Stimulated activated CD4-positive, alpha-beta T cell treated with anti-CD3 and anti-CD28 coated beads, Interleukin-12 subunit alpha, Interleukin-12 subunit beta, amount 100 ng/mL, for 48 hours (primary cell): Measurements from ENCODE around the gene TTC24.
"Not testable (repeated sequence)": the region's sequence is repeated elsewhere in the genome, so short reads cannot be mapped to it uniquely, and the experiment has no call there.

Source experiments
- DNase-seq, 3 donors: peaks; one replicate each; pipeline ENCODE4 v3.0.0-alpha.2; 2020; ENCODE audit warnings: low read depth in 2 of 3, low spot score in 1 of 3

Gene TTC24

DNA sequence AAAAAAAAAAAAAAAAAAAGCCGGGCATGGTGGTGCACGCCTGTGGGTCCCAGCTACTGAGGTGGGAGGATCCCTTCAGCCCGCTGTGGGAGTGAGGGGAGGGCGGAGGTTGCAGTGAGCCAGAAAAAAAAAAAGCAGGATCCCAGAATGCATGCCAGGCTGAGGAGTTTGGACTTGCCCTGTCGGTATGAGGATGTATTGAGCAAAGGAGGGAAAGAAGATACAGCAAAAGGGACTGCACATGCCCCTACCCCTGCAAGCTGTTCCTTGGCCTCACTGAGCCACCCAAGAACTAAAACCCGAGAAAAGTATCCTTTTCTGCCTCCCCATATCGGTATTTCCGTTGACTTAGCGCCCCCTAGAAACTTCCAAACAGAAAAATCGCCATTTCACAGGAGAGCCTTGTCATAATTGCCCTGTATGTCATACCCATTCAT is 23.1 kb downstream of the TTC24 start:
- DNase-seq = no peak

DNA sequence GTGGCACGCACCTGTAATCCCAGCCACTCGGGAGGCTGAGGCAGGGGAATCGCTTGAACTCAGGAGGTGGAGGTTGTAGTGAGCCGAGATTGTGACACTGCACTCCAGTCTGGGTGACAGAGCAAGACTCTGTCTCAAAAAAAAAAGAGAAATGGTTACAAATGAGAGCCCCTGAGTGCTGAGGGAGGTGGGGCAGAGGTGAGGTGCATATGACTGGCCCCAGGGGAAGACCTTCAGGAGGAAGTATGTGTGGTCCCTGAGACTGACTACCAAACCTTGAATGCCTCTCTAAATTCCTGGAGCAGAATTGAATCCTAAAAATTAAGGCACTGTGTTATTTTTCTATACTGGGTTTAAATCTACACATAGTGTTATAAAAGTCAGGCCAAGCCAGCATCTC is 27.8 kb downstream of the TTC24 start:
- not testable (repeated sequence) for DNase-seq

DNA sequence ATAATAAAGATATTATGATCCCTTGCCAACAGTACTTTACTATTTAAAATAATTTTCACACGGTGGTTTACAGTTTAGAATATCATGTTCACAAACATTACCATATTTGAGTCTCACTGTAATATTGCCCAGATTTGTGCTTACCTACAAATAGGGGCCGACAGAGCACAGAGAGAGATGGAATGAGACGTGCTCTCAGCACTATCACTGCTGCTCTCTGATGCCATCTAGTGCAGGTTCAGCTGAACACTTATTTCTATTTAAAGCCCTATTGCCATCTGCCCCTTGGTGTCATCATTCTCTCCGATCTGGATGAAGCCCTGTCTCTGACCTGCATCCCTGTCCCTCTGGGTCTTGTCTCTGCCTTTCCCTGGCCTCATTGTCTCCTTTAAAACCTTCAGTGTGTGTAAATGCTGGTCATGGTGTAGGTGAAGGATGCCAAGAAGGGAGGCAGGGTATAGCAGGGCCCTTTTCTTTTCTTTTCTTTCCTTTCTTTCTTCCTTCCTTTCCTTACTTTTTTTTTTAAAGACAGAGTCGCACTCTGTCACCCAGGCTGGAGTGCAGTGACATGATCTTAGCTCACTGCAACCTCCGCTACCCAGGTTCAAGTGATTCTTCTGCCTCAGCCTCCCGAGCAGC is 28.6 kb downstream of the TTC24 start:
- peak in 1 of 3 donors; percentile 66 for DNase-seq

DNA sequence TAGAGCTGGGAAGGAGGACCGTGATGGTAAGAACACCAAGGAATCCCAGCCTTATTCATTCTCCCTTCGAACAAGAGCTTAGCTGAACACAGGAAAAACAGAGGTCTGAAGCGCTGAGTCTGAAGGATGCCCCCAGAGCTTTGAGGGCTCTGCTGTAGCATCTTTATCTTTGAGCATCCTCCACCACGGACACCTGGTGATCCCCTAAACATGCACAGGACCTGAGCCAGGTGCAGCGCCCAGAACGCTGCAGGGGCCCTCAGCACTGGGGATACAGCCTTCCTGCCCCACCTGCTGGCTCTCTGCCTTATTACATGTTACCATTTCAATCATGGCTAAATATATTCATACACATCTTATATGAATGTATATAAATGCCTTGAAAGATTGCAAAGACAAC is 29.5 kb downstream of the TTC24 start:
- peak in 1 of 3 donors; percentile 61 for DNase-seq

DNA sequence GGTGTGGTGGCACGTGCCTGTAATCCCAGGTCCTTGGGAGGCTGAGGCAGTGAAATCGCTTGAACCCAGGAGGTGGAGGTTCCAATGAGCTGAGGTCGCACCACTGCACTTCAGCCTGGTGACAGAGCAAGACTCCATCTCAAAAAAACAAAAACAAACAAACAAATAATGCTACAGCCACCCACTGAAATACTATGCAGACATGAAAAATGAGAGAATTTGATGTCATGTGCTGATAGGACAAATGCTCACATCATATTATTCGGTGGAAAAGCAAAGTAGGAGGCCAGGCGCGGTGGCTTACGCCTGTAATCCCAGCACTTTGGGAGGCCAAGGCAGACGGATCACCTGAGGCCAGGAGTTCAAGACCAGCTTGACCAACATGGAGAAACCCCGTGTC is 30.5 kb downstream of the TTC24 start:
- not testable (repeated sequence) for DNase-seq

DNA sequence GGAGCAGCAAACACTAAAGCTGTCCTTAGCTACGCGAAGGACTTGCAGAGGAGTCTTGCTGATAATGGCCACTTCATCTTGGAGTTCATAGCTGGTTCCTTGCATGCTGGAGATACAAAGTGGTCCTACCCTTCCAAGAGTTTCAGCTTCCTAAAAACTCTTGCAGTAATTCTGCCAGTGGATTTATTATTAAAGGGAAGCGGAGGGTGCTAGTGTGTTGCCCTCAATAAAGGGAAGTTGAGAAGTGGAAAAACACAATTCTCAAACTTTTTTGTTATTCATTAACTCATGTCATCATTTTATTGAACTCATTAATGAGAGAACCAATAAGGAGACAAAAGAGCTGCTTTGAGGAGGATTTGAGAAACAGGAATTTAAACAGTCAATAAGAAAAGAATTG is 33.1 kb downstream of the TTC24 start:
- DNase-seq = no peak

DNA sequence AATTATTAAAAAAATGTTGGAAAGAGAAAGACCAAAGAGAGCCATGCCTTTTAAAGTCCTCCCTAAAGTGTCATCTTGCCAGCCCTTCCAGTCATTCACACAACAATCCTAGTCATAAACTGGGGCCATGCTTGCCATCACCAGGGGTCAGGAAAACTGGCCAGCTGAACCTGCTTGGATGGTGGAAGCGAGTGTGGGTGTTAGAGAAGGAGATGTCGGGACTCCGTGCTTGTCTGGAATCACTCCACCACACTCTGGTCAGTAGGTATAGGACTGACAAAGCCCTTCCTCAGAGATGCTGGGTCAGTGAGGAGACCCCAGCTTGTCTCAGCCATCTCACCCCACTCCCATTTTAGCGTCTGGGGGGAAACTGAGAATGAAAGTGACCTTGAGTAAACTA is 36.4 kb downstream of the TTC24 start:
- DNase-seq = no peak

DNA sequence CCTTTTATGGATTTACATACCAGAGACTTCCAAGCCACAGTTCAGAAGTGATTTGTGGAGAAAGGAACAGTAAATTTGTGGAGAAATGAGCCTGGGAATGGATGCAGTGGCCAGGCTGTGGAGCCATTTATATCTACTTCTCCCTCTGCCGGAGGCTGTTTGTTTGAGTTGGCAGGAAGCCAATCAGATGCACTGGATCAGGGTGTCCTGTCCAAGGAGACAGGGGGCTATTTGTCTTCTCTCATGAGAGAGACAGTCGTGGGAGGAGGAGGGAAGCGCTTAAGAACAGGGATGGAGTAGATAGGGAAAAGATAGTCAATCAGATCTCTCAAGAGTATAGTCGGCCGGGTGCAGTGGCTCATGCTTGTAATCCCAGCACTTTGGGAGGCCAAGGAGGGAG is 36.9 kb downstream of the TTC24 start:
- no peak for DNase-seq

DNA sequence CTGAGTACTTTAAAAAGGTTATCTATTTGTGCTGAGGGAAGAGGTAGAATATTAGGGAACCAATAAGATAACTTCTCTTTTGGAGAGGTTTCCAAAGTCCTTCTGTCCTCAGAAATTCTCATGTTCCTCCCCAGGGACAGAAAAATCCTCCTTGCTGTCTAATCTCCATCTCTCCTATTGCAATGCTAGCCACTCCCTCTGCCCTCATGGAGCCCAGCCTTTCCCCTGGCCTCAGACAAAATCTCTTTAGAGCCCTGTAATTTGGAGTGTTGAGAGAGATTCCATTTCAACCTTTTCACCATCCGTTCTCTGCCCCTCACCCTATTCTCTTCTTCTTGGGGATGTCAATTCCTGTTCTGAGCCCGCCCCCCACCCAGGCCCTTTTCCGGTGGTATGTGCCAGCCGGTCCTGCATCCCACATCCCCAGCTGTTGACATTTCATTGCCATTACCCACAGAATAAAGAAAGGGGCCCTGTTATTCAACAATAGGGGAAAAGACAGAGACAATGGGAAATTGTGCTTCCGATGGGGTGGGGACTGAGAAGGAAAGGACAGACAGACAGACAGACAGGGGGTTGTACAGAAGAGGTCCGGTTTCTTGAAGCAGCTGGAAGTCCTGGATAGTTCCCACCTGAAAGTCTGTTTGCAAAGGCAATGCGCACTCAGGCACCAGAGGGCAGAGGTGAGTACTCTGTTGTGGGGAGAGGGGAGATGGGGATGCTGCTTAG is 39.5 kb downstream of the TTC24 start, which contains the start of gene HAPLN2:
Gene HAPLN2, plus strand, starts transcription at position 563 of the 729 bp plus-strand sequence. CDS start 4,076 bp downstream, outside the sequence.
- no peak for DNase-seq

DNA sequence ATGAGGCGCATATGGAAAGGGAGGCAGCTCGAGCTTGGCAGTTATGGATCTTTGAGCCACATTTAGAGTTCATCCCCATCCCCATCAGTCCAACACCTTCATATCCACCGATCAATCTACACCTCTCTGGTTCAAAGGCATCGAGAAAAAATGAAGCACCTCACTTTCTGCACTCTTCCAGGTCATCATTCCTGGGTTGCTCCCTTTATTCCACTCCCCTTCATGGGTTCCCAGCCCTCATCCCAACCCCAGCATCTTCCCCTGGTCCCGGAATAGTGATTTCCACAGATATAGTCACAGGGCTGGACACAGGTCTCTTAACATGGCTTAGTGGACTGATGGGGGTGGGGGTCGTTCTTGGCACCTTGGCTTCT is 40.0 kb downstream of the TTC24 start:
- no peak for DNase-seq

DNA sequence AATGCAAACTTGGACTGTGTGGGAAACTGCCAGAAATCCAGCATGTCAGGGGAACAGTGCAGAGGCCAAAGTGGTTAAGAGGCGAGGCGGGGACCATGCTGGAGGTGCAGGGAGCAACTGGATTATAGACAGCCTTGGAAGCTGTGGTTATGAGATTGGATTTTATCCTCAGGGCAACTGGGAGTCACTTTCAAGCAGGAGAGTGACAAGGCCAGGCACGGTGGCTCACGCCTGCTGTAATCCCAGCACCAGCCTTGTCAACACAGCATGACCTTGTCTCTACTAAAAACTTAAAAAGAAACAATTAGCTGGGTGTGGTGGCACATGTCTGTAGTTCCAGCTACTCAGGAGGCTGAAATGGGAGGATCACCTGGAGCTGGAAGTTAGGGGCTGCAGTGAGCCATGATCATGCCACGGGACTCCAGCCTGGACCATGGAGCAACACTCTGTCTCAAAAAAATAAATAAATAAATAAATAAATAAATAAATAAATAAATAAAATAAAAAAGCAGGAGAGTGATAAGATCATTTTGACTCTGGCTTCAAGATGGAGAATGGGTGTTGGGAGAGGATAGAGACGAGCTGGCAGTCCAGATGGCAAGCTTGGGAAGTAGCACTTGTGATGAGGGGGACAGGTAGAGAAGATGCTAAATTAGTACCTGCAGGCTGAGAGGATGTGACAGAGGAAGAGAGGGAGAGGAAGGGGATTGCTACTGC is 43.2 kb downstream of the TTC24 start:
- DNase-seq = no peak

DNA sequence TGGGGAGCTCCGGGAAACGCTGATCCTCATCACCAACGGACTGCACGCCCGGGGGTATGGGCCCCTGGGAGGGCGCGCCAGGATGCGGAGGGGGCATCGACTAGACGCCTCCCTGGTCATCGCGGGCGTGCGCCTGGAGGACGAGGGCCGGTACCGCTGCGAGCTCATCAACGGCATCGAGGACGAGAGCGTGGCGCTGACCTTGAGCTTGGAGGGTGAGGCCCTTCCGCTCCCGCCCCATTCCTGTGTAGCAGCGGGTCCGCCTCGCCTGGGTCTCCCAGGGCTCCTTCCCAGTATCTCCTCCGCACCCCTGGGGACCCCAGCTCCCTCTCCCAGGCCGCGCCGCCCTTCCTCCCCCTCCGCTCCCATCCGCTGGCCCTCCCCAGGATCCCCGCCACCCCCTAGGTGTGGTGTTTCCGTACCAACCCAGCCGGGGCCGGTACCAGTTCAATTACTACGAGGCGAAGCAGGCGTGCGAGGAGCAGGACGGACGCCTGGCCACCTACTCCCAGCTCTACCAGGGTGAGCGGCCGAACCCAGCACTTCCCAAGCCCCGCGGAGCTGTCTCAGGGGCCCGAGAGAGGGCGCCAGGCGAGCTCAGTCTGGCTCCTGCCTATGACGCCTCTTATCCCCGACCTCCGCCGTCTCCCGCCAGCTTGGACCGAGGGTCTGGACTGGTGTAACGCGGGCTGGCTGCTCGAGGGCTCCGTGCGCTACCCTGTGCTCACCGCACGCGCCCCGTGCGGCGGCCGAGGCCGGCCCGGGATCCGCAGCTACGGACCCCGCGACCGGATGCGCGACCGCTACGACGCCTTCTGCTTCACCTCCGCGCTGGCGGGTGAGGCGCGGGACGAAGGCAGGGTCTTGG is 44.7 kb downstream of the TTC24 start:
- peak in 1 of 3 donors; percentile 39 for DNase-seq

DNA sequence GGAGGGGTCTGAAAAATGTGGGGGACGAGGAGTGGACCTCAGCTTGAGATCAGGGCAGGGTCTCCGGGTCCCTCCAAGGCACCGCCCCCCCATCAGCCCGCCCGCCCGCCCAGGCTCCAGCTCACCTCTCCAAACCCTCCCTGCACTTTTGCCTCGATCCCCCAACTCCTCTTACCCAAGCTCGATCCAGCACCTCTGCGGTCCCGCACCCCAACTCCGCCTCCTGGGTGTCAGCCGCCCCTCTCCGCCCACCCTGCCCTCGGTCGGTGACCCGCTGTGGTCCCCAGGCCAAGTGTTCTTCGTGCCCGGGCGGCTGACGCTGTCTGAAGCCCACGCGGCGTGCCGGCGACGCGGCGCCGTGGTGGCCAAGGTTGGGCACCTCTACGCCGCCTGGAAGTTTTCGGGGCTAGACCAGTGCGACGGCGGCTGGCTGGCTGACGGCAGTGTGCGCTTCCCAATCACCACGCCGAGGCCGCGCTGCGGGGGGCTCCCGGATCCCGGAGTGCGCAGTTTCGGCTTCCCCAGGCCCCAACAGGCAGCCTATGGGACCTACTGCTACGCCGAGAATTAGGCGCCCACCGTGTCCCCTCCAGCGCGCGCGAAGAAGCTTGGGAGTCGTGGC is 45.4 kb downstream of the TTC24 start:
- DNase-seq = no peak

DNA sequence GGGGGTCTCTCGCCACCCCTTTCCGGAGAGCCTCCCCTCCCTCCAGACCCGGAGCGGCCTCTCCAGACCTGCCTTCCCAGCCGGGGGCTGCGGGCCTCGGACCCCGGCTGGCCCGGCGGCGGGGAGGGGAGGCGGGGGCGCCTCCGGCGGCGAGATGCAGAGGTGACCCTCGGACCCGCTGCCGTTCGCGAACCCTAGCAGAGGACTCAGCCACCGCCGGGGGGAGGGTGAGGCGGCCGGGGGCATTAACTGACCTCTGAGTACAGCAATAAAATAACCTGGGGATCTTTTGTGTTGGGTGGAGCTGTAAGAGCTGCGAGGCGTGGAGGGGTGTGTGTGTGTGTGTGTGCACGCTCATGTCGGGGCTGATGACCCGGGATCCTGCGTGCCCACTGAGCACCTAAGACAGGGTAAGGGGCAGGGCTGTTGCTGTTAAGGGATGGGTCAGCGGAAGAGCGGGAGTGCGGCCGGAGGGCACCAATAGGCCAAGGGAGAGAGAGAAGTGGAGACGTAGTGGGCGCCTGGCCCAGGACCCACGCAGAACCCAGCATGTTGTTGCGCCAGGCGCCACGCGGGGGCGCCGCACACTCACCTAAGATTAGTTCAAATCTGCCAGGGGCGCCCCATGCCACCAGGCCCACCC is 46.0 kb downstream of the TTC24 start:
- DNase-seq = peak in 2 of 3 donors; percentile 57 to 72

DNA sequence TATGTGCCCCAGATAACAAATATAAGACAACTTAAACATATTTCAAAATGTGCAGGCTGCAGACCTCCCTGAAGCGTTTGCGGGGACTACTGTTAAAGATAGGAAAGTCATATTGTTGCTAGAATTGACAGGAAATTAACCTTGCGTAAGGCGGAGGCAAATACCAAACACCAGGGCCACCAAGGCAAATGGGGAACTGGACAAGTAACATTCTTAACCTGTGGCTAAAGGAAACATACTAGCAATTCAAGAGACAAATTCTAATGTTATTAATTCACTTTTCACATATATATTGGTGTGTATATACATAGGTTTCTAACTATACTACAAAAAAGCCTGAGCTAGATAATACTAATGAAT is 46.5 kb downstream of the TTC24 start:
- DNase-seq = no peak

DNA sequence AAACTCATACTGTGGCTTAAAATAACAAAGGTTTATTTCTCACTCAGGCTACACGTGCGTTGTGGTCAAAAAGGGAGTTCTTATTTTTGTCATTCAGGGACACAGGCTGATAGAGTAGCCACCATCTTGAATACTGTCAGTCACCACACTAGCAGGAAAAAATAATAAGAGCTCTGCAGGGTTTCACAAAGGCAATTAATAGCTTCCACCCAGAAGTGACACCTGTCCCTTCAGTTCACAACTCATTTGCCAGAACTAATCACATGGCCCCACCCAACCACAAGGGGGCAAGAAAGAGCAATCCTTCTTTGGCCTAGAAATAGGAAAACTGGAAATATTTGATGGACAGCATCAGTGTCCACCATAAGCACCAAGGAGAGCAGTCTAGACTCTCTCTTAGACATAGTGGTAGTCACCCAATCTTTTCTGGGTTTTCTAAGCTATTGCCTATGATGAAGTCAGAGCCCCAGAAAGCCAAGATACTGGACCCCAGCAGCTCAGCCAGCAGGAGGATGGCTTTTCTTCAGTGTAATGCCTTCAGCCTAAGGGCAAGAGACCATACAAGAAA is 47.9 kb downstream of the TTC24 start:
- DNase-seq = peak in 1 of 3 donors; percentile 30

DNA sequence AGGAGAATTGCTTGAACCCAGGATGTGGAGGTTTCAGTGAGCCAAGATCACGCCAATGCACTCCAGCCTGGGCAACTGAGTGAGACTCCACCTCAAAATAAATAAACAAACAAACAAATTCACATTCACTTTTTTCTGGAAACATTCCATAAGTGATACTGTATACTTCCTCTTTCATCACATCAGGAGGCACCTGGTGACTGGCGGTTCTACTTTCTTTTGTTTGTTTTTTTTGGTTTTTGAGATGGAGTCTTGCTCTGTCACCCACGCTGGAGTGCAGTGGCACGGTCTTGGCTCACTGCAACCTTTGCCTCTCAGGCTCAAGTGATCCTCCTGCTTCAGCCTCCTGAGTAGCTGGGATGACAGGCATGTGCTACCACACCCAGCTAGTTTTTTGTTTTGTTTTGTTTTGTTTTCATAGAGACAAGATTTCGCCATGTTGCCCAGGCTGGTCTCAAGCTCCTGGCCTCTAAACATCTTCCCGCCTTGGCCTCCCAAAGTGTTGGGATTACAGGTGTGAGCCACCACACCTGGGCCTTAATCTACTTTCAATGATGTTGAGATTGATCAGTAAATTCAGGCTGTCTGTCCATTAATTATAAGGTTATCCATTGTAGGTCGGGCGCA is 50.4 kb downstream of the TTC24 start:
- no peak for DNase-seq

DNA sequence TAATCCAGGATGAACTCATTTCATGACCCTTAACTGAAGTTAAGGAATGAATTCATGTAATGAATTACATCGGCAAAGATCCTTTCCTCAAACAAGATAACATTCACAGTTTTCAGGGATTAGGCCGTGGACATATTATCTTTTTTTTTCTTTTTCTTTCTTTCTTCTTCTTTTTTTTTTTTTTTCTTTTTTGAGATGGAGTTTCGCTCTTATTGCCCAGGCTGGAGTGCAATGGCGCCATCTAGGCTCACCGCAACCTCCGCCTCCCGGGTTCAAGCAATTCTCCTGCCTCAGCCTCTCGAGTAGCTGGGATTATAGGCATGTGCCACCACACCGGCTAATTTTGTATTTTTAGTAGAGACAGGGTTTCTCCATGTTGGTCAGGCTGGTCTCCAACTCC is 51.6 kb downstream of the TTC24 start:
- DNase-seq = not testable (repeated sequence)

DNA sequence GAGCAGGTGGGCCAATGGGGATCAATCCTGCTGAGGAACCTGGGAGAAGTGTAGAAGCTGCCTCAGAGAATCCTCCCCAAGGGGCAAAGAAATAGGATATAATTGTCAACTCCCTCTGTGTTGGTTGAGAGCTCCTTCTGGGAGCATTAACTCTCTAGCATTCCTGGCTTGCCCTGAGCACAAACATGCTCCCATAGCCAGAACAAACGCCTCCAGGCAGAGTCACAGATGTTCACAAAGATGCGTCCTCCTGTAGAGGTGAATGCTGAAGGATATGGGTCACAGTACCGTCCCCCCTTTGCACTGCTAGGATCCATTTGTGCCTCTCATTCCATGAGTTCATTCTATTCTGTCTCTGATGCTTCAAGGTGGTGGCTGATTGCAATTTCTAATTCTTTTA is 52.8 kb downstream of the TTC24 start:
- no peak for DNase-seq
